Fibroblast of the conjunctiva (primary cell): Measurements from ENCODE around the gene LRAT.
"Not testable (repeated sequence)": the region's sequence is repeated elsewhere in the genome, so short reads cannot be mapped to it uniquely, and the experiment has no call there.

Experiments used
- DNase-seq: peaks from one replicate; pipeline ENCODE4 v3.0.0-alpha.2; 2010; ENCODE audit warnings: low read depth

The LRAT gene

DNA sequence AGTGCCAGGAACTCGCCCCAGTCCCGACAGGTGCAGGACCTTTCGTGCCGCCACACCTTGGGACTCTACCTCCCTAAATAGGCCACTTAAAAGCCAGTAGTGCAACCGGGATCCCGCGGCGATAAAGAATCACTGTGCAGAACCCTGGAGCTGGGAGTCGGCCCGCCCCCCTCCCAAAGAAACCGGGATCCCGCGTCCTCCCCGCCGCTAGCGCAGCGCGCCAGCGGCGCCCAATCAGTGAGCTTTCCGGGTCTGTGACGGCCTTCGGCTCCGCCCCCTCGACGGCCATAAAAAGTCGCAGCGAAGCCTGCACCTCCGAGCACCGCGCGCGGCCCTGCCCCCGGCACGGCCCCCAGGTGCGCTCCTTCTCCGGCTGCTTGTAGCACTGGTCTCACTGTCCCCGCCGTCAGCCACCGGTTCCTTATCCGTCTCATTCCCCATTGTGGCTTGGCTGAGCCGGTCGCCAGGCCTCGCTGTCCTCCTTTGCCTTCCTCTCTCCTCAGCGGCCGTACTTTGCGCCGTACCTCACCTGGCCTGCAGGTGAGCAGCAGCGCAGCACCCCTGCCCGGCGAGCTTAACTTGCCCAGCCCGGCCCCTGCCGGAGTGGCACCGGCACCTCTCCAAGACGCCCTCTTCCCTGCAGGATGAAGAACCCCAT lies at the start of gene LRAT:
TSS of gene LRAT (plus strand) at position 318 of the 658 bp plus-strand sequence. CDS start at position 645, 327 bp downstream.
- no peak for DNase-seq

DNA sequence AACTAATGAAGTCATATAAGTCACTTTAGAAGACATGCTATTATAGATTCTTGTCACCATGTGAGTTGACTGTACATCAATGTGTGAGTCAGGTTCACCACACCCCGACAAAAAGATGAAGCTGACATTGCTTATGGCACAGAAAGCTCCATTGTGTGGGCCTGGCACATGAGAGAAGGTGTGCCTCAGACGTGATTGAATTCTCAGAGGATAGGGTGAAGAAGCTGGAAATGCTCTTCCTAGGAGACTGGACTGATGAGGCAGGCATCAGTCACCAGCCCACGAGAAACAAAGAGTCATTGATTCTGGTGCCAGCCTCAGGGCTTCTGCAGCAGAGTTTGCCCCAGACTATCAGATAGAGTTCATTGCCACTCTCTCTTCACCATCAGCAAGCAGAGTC lies 35.9 kb upstream of the LRAT start:
- DNase-seq: no peak

DNA sequence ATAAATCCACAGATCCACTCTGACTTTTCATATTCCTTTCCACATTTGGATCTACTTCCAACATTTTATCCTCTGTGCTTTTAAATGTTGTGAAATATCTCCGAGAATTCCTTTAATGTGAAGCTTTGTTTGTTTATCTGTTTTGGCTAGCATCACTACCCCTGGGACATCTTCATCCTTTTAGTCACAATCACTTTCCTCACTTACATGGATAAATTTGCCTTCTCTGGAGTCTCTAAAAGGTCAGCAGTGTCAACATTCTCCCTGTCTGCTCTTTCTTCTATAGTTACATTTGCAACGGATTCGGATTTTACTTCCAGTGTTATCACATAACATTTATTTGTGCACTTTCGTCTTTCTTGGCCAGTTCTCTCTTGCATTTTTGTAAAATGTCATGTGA lies 34.2 kb upstream of the LRAT start:
- DNase-seq: no peak

DNA sequence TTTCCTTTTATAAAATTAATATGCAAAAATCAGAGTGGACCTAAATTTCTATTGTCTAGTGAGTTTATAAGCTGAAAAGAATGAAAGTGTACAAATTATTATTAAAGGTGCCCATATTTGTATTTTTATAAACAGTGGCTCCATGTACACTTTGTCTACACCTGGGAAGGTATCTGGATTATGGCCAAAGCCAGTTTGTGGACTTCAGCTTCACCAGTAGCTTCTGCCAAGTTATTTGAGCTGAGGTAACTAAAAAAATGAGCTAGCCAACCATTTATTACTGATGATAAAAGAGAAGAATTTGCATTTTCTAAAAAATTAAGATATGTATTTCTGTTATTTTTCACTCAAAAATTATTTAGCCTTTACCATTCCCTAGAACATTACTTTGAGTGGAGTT lies 32.3 kb upstream of the LRAT start:
- DNase-seq: no peak

DNA sequence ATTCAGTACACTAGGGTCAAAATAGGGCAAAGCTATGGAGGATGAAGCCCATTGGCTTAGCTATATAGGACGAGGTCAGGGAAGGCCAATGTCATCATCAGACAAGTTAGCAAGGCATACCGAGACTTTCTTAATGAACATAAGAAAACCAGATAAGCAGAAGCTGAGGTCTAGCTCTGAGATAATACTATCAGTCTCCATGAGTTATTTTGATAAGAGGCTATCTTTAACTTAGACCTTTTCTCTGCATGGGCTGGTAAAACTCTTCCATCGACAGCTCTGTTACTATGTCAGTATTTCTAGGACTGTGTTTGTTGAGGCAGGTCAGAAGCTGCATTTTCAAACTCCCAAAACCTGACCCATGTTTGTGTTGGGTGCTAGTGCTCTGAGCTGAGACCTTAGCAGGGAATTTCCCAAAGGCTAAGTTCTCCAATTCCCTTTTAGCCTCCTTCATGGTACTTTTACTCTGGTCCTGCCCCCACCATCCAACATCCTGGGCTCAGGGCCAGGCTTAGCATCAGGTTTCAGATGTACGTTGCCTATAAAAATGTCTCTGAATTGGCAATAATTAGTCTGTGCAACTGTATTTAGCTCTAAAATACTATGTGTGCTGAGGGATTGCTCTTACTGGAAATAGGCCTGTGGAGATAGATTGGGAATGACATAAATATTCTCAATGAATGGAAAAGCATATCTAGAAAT lies 29.3 kb upstream of the LRAT start:
- no peak for DNase-seq

DNA sequence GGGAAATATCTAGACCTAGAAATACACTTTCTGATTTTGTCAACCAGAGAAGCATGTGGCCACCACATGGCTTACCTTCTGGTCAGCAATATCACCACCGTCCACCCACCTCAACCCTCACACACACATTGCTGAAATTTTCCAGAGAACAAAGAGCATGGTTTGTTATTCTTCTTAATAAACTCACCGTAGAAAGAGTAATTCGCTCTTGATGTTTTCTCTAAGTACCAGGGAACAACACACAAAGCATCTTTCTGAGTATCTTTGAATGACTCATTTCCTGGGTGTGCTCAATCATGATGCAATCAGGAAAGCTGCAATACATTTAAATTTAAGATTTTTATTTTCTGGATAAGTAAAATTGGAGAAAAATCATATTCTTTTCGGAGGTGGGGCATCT lies 24.7 kb upstream of the LRAT start:
- DNase-seq: peak; percentile 59

DNA sequence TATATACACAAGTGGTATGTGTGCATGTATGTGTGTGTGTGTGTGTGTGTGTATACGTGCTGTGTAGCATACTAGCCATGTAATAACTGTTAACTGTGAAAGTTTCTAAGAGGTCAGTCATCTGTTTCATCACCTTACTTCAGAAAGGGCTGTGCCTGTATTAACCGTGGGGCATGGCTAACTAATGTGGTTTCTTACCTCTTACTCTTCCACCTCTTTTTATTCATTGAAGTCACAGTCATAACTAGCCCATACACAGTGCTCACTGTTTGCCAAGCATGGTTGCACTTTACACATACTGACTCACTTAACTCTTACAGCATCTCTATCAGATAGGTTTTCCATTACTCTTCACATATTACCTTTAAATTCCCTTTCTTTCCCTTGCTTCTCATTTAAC lies 23.7 kb upstream of the LRAT start:
- DNase-seq: no peak

DNA sequence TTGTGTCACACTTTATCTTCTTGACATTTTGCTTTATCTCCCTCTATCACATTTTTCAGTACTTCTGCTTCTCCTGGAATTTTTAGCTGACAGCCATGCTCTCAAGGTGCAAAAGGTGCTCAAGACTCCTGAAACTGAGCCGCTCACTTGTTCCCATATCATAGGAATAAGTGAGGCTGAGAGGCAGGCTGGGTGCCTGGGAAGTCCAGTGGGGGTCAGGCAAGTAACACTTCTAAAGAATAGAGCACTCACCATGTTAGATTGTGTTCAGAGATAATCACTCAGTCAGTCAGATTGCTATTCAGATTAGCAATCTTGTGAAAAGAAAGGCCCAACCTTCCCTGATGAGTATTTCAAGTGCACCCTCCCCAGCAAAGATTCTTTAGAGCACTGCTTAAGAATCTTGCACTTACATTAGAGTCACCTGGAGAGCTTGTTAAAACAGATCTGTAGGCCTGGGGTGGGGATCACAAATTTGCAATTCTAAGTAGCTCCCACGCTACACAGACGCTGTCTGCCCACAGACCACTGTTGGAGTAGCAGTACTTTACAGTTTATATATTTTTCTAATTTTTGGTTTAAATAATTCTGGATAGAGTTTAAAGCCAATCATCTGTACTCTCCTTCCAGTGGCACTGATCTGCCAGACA lies 23.1 kb upstream of the LRAT start:
- no peak for DNase-seq

DNA sequence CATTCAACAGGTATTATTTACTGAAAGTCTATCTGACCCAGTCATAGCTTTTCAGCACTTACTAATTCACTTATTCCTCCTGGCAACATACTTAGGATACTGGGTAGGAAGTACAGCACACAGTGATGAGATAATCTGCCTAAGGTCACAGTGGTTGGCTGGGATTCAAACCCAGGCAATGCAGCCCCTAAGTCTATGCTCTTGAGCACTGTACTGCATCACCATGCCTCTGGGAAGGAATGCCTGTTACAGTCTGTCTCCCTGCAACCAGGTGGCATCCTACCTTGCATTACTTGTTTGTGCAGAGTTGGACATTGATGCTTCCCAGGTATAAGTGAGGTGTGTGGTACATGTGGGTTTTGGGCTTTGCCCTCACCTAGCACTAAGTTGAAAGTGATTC lies 21.5 kb upstream of the LRAT start:
- DNase-seq: no peak

DNA sequence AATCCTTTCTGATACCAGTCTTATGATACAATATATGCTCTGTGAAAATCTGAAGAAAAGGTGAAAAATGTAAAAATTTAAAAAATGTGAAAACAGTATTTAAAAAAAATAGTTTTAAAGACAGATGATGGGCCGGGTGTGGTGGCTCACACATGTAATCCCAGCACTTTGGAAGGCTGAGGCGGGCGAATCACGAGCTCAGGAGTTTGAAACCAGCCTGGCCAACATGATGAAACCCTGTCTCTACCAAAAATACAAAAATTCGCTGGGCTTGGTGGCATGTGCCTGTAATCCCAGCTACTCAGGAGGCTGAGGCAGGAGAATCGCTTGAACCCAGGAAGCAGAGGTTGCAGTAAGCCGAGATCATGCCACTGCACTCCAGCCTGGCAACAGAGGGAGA lies 20.2 kb upstream of the LRAT start:
- not testable (repeated sequence) for DNase-seq

DNA sequence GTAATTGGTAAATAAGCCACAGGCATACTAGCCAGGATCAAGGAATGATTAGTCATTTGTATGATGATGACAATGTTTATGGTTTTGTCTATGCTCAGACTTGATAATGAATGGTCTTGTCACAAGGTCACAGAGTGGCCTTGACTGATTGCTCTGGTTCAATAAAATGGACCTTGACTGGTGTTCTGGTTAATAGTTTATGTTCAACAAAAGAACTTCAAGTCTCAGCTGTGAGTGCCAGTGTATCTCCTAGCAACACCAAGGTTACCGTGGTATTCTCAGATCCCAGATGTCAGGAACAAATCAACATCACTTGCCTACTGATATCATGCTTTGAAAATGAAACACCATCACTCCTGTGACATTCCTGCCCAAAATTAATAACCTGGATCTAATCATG lies 16.3 kb upstream of the LRAT start:
- DNase-seq: no peak

DNA sequence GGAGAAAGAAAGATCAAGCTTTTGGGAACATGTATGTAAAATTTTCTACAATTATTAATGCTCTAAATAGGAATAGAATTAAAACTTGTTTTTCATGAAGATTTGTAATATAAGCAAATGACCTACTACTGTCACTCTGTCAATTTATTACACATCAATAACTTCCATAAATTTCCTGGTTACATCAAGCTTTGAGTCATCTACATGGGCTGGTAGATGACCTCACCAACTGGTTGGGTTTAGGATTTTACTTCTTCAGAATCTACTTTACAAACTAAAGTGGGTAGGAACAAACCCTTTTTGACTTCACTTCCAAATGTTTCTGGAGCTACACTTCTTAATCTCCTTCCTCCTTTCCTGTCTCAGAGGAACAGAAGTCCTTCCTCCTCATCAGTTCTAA lies 12.0 kb upstream of the LRAT start:
- DNase-seq: no peak

DNA sequence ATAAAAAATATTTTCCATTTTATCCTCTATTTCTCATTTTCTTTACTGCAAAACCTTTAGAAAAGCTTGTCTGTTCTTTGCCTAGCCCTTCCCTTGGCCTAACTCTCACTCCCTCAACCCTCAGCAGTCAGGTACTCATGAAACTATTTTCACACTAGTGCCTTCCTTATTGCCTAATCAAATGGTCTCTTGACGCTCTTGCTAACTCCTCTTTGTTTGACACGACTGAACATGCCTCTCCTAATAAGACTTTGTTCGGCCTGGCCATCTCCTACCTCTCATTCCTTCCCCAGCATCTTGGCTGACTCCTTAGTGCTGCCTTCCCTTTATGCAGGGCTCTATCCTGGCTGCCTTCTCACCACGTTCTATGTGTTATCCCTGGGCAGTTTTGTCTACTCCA lies 11.1 kb upstream of the LRAT start:
- DNase-seq: no peak

DNA sequence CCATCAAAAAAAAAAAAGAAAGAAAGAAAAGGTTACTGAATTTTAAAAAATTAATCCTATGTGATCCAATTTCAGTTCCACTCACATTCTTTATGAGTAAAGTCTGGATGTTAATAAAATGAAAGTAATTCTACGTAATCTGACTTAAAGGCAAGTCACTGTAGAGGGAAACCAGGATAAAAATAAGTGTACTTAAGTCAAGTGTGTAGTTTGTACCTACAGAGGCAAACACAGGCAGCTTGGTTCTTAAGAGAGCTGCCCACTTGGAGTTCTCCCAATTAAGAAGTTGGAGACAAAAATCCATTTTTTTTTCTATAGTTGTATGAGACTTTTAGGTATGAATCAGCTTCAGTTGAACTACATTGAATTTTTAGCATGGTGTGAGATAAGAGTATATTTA lies 7.0 kb upstream of the LRAT start:
- DNase-seq: no peak

DNA sequence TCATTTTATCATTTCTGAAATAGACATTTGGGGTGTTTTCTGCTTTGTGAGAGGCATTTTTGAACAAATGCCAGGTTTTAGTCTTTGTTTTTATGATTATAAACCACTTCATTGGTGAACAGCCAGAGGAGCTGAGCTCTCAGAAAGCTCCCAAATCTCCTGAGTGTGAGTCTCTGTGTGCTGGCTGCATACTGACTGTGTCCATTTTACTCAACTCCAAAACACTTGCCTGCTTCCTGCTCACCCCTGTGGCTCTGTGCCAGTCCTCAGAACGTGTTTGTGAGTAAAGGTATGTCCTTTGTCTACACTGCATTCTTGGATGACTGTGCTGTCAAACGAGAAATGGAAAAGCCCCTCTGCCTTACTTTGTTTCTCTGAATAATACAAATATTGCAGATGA lies 5.4 kb upstream of the LRAT start:
- DNase-seq: no peak

DNA sequence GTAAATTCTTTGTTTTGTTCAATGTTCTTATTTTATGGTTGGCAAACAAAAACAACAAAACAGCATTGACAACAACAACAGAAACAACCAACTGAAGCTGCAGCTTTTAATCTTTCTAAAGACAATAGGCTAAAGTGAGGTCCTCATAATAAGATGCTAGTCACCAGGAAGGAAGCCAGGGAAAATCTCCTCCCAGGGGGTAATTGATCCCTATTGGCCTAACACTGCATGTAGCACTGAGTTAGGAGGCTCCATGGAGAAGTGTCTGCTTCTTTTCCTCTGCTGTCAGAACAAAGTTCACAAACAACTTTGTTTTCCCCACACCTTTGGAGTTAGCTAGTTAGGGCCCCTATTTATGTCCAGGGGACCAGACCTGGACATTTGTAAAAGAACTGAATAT lies 4.7 kb upstream of the LRAT start:
- no peak for DNase-seq

DNA sequence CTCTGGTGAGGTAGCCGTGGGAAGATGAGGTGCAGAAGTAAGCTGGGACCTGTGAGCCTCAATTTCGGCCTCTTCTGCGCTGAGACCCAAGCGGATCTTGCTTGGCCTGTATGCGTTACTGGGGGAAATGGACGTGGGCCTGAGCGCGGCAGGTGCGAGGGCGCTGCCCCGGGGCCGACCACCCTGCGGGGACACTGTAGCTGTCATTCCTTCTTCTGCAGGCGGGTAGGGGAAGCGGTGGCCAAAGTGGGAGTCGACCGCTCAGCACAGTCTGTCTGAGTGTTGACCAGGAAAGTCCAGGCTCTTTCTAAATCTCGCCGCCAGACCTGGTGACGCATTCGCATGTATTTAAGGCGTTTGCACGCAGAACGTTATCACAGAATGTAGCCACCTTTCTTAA lies 3.3 kb upstream of the LRAT start:
- DNase-seq: no peak

DNA sequence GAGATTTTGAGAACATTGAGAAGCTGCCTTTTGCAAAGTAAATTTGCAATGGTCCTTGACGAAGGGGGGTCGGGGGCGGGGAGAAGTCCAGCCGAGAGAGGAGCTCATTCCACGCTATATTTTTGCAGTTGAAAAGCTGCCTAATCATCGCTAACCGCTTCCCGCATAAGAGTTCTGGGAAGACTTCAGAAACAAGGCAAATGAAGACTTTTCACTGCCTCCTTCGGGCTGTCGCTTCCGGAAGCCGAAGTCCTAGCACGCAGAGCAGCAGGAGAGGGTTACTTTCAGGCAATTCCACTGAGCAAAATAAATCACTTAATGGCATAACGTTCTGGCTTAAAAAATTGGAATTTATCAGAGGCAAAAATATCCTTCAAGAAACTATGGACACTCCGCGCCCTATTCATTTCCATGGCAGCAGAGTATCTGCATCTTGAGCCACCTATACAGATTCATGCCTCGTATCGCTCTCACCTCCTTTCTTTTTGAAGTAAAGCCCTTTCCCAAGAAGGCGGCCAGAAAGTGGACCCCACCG lies 2.6 kb upstream of the LRAT start:
- no peak for DNase-seq

DNA sequence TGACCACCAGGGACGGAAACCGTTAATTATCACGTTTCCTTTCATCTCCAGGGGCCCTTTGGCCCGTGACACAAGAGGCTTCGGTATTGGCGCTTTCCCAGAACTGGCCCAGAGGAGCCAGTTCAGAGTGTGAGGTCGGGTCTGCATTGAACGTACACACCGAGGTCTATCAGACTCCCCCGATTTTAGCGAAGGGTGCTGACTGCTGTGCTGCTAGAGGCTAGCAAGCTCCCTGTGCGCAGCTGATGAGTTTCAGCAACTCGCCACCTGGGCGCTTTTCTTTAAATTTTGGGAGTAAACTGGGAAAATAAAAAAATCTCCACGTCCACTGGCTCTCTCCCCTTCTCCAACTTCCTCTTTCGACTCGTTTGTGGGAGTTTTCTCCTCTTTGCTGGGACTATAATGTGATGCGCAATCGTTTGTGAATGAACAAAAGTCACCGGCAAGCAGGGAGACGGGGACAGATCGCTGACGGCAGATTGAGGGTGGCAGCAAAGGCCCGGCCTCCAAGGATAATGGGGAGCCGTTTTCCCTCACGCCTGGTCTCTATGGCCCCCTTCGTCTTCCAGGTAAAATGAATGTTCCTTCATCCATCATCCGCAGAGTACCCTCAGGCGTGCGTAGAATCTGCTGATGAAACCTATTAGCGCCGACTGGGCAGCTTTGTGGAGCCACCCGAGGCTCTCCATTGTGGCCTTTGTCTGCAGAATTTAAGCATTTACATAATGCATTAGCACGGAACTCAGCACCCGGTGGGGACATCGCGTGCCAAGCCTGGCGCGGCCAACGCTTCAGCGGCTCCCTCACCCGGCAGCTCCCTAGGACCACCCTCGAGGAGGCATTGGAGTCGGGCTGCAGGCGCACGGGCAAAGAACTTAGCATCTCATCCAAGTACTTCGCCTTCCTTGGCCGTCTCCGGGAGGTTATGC lies 1.6 kb upstream of the LRAT start:
- DNase-seq: no peak

DNA sequence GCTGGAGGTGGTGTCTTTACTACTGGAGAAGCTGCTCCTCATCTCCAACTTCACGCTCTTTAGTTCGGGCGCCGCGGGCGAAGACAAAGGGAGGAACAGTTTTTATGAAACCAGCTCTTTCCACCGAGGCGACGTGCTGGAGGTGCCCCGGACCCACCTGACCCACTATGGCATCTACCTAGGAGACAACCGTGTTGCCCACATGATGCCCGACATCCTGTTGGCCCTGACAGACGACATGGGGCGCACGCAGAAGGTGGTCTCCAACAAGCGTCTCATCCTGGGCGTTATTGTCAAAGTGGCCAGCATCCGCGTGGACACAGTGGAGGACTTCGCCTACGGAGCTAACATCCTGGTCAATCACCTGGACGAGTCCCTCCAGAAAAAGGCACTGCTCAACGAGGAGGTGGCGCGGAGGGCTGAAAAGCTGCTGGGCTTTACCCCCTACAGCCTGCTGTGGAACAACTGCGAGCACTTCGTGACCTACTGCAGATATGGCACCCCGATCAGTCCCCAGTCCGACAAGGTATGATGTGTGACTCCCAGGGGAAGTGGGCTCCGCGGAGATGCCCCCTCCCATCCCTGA lies 634 bp downstream of the LRAT start:
- no peak for DNase-seq

DNA sequence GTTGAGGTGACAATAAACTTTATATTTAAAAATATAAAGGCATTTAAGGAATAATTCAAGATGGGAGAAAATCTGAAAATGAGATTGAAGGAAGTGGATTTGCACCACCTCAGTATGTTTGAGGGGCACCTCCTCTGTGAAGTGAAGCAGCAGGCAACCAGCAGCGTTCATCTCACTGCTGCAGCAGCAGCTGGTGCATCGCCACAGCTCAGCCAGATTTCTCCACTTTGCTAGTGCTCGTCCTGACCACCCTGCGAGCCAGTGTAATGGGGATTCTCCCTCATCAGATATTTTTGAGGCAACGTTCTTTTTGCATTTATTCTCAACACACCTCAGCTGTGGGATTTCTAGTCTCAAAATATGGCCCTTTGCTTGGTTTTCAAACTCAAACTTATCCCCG lies 13.9 kb downstream of the LRAT start:
- DNase-seq: no peak

DNA sequence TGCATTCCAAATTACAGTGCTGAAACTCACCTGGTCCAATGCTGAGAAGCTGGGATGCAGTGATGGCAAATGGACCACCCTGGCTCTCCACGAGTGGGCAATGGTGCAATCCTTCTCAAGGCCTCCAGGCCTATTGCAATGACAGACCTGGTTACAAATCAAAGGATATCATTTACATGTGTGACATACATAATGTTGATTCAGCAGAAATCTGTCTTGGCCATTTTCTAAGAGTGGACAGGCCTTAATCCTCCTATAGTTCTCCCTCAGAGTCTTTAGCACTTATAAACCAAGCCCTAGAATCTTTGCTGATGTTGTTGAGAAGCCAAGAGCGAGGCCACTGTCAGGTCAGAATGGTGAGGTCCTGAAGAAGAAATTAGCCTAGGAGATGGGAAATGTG lies 17.1 kb downstream of the LRAT start:
- no peak for DNase-seq
